Activated T-helper 17 cell treated with anti-CD3 and anti-CD28 coated beads, Interleukin-2, amount 50 U/mL, for 72 hours (primary cell): ENCODE measurements around the gene LCE4A. TPM values are rescaled to one million over a fixed set of nuclear protein-coding genes. Genes with fewer than 3 reads are reported as not detected.

Experiments
- ATAC-seq: fragments of 150-1000 bp; cut with Tn5 transposase; replicated peaks from 2 replicates; pipeline ENCODE4 v1.10.0; 2021; ENCODE audit warnings: mild to moderate bottlenecking, moderate library complexity
- H3K27ac Mint-ChIP-seq: one replicate; pipeline ENCODE4 v1.8.0; 2022; ENCODE audit warnings: mixed read lengths
- H3K27me3 Mint-ChIP-seq: one replicate; pipeline ENCODE4 v1.8.0; 2022; ENCODE audit warnings: mixed read lengths
- H3K36me3 Mint-ChIP-seq: one replicate; pipeline ENCODE4 v1.8.0; 2022; ENCODE audit warnings: low read depth, mild to moderate bottlenecking, mixed read lengths
- H3K4me1 Mint-ChIP-seq: one replicate; pipeline ENCODE4 v1.8.0; 2022; ENCODE audit warnings: mixed read lengths
- H3K4me3 Mint-ChIP-seq: one replicate; pipeline ENCODE4 v1.8.0; 2022; ENCODE audit warnings: mild to moderate bottlenecking, mixed read lengths
- H3K9me3 Mint-ChIP-seq: one replicate; pipeline ENCODE4 v1.8.0; 2022; ENCODE audit warnings: mixed read lengths
- total RNA-seq, 2 donors: library from RNA; stranded (reverse); gene quantifications; one replicate each; pipeline ENCODE4 v1.2.3, GENCODE V29; 2022

The LCE4A gene
- total RNA-seq, 2 donors from 2014 or later = not detected

DNA sequence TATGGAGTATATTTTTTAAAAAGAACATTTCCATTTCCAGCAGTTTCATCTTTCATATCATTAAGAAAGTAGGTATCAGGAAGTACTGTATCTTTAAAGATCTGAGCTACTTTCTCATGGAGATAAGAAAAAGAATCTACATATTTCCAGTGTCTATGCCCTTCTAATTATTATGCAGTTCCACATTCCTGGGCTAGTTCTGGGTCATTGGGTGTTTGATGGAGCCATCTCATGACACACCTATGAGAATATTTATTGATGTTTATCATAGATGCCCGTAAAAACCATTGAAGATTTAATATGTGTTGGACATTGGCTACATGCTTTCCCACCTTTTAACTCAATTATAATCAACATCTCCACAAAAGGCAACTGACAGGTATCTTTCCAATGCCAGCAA is 21.0 kb downstream of the LCE4A start:
- ATAC-seq = no peak
- Mint-ChIP-seq H3K9me3 (no peaks in the 10 kb centered on the region), H3K4me1 (no peaks in the 10 kb centered on the region), H3K4me3 (no peak overlapping the region), H3K27ac (no peak overlapping the region), H3K36me3 (no peaks in the 10 kb centered on the region), H3K27me3 (peaks cover 13% of the 10 kb centered on the region)

DNA sequence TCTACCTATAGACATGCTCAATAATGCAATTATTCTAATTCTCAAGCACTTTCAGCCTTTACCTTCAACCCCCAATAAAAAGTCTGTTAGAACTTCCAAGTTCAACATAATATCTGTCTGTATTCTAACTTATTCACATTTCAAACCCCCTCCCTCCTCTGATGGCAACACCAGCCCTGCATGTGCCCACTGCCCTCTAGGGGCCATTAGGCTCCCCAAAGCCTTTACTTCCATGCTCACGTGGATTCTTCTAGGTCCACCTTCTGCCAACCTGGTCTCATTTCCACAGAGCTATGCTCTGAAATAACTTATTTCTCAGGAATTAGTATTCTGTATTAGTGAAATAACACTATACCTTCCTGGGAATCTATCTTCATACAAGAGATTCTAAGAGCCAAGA is 27.7 kb downstream of the LCE4A start:
- Mint-ChIP-seq H3K36me3 (no peaks in the 10 kb centered on the region), H3K4me3 (no peak overlapping the region), H3K4me1 (no peaks in the 10 kb centered on the region), H3K27me3 (peaks cover 31% of the 10 kb centered on the region), H3K27ac (no peak overlapping the region), H3K9me3 (no peaks in the 10 kb centered on the region)
- no peak for ATAC-seq

DNA sequence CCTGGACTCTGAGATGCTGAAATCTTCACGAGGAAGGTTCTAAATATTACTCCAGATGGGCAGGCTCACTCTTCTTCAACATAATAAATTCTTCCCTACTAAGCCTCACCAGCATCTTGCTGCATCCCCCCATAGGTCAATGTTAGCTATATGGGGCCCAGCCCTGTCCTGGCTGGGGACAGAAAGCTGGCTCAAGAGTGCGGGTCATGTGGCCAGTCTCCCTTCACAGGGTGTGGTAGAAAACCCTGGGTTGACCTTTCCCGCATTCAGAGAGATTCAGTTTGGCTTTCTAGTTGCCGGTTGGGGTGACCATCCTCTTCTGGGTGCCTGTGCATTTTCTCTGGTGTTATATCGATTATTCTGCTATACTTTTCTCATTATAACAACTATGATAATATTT is 30.0 kb downstream of the LCE4A start:
- Mint-ChIP-seq H3K4me3 (no peak overlapping the region), H3K9me3 (no peaks in the 10 kb centered on the region), H3K4me1 (no peaks in the 10 kb centered on the region), H3K36me3 (no peaks in the 10 kb centered on the region), H3K27ac (no peak overlapping the region), H3K27me3 (peaks cover 43% of the 10 kb centered on the region)
- no peak for ATAC-seq

GRCh38 chr1:152739841-152740240 is 31.9 kb downstream of the LCE4A start:
- Mint-ChIP-seq H3K4me1 (no peaks in the 10 kb centered on the region), H3K36me3 (no peaks in the 10 kb centered on the region), H3K4me3 (no peak overlapping the region), H3K27ac (no peak overlapping the region), H3K27me3 (peaks cover 55% of the 10 kb centered on the region), H3K9me3 (no peaks in the 10 kb centered on the region)
- no peak for ATAC-seq

- no peak overlapping the region for H3K4me3 Mint-ChIP-seq
- H3K27ac Mint-ChIP-seq = no peak overlapping the region
- no peaks in the 10 kb centered on the region for H3K9me3 Mint-ChIP-seq
- peaks cover 53% of the 10 kb centered on the region for H3K27me3 Mint-ChIP-seq
- H3K36me3 Mint-ChIP-seq = no peaks in the 10 kb centered on the region
- no peaks in the 10 kb centered on the region for H3K4me1 Mint-ChIP-seq
- no peak for ATAC-seq
Observed at GRCh38 chr1:152741656-152742055, 33.7 kb downstream of the LCE4A start.

DNA sequence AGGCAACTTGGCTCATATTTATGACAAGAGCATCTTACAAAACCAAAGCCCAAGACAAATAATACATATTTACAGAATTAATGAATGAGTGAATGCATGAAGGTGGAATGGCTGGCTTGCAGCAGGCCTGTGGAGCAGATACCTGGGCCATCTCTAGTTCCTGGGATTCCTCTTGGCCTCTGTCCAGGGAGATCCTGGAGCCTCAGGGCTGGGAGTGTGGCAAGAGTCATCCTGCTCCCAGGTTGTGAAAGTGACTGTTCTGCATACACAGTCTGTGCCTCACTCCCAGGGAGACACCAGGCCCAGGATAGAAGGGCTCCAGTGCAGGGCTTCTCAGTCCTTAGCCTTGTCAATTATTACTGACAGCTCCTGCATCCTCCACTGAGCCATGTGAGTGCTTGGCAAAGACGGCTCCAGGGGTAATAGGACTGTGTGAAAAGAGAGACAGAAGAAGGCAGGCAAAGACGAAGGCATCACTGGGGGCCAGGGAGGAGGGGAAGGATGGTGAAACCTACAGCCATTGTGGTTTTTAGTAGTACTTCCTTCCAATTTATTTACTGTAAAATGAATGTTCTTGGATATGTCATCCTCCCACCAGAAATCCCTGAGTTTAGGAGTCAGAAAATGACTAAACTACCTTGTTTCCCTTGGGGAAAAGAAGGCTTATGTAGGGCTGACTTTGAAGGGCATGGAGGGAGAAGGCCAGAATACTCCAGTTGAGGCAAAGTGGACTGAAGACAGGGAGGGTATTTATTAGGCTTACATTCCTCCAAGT is 35.6 kb downstream of the LCE4A start:
- Mint-ChIP-seq H3K27ac (no peak overlapping the region), H3K27me3 (peaks cover 49% of the 10 kb centered on the region), H3K4me1 (no peaks in the 10 kb centered on the region), H3K9me3 (no peaks in the 10 kb centered on the region), H3K4me3 (no peak overlapping the region), H3K36me3 (no peaks in the 10 kb centered on the region)
- ATAC-seq = no peak

DNA sequence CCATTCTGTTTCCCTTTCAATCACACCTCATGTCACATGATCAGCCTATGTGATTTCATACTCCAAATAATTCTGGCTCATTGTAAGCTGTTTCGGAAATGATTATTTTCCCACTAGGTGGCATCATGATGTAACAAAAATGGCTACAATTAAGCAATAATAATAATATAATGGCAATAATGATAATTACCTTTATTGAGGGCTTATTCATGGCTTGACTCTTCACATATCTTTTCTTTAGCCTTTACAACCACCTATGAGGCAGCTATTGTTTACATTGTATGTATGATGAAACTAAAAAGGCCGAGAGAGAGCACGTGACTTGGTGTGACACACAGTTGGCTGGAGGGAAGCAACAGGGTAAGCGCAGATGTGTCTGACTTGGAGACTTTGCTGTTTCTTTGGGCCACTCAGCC is 37.3 kb downstream of the LCE4A start:
- Mint-ChIP-seq H3K27me3 (peaks cover 51% of the 10 kb centered on the region), H3K4me1 (no peaks in the 10 kb centered on the region), H3K4me3 (no peak overlapping the region), H3K36me3 (no peaks in the 10 kb centered on the region), H3K9me3 (no peaks in the 10 kb centered on the region), H3K27ac (no peak overlapping the region)
- no peak for ATAC-seq

DNA sequence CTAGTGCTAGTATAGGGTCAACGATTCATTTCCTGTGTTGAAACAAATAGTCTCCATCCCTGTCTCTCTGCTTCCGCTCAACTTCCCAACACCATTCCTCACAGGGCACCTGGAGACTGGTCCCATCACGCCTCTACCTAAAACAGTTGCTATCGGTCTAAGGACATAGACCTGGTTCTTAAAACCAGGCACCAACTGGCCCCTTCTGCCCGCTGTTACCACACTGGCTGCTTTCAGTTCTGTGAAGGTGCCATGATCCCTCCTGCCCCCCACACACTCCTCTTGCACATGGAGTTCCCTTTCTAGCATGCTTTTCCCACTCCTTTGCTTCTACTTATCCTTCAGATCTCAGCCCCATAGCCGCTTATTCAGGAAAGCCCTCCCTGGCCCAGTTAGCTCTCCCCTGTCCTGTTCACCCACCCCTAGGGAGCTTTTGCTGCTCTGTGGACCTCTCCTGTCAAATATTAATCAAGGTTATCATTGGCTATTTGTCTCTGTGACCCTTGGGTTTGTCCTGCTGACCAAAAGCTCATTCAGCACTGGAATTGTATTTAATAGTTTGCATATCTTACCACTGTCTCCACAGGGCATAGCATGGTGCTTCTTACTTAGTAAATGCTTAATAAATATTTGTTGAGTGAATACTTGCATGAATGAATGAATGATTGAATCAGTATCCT is 37.9 kb downstream of the LCE4A start:
- no peak overlapping the region for H3K27ac Mint-ChIP-seq
- H3K27me3 Mint-ChIP-seq = peaks cover 56% of the 10 kb centered on the region
- no peak overlapping the region for H3K4me3 Mint-ChIP-seq
- H3K4me1 Mint-ChIP-seq = no peaks in the 10 kb centered on the region
- no peaks in the 10 kb centered on the region for H3K36me3 Mint-ChIP-seq
- no peaks in the 10 kb centered on the region for H3K9me3 Mint-ChIP-seq
- ATAC-seq = no peak

DNA sequence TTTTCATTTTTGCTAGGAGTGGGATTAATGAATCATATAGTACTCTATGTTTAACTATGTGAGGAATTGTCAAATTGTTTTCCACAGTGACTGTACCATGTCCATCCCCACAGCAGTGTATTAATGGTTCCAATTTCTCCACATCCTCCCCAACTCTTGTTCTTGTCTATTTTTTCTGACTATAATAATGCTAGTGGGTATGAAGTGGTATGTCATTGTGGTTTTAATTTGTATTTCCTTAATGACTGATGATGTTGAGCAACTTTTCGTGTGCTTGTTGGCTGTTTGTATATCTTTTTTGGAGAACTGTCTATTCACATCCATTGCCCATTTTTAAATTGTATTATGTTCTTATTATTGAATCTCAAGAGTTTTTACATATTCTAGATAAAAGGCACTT is 39.9 kb downstream of the LCE4A start:
- H3K27ac Mint-ChIP-seq = no peak overlapping the region
- no peak for ATAC-seq
- peaks cover 56% of the 10 kb centered on the region for H3K27me3 Mint-ChIP-seq
- no peak overlapping the region for H3K4me3 Mint-ChIP-seq
- H3K4me1 Mint-ChIP-seq = no peaks in the 10 kb centered on the region
- H3K36me3 Mint-ChIP-seq = no peaks in the 10 kb centered on the region
- H3K9me3 Mint-ChIP-seq = no peaks in the 10 kb centered on the region

- H3K4me1 Mint-ChIP-seq = no peaks in the 10 kb centered on the region
- no peak overlapping the region for H3K27ac Mint-ChIP-seq
- peak; percentile 57 for ATAC-seq
Observed at GRCh38 chr1:152752225-152752624, 44.3 kb downstream of the LCE4A start.

DNA sequence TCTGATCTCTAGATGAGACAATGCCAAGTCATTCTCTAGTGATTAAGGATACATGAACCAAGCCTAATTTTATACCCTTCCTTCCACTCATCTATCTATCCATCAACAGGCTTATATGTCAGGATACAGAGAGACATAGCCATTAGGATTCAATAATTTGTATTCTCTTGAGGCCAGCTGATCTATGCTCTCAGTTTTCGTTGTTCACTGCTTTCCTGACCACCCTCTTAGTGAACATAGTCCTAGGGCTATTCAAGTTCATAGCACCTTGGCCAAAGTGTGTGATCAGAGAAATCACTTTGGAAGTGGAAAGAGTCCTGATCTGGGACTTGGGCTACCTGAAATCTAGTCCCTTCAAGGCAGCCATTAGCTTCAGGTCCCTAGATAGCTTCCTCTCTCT is 45.6 kb downstream of the LCE4A start:
- H3K36me3 Mint-ChIP-seq = no peaks in the 10 kb centered on the region
- H3K27me3 Mint-ChIP-seq = peaks cover 73% of the 10 kb centered on the region
- H3K9me3 Mint-ChIP-seq = no peaks in the 10 kb centered on the region
- no peak for ATAC-seq
- H3K4me3 Mint-ChIP-seq = no peak overlapping the region
- H3K27ac Mint-ChIP-seq = no peak overlapping the region
- no peaks in the 10 kb centered on the region for H3K4me1 Mint-ChIP-seq

More at GRCh38 chr1:152752225-152752624, 44.3 kb downstream of the LCE4A start:
- H3K9me3 Mint-ChIP-seq = no peaks in the 10 kb centered on the region
- no peaks in the 10 kb centered on the region for H3K36me3 Mint-ChIP-seq
- peaks cover 70% of the 10 kb centered on the region for H3K27me3 Mint-ChIP-seq
- H3K4me3 Mint-ChIP-seq = no peak overlapping the region

DNA sequence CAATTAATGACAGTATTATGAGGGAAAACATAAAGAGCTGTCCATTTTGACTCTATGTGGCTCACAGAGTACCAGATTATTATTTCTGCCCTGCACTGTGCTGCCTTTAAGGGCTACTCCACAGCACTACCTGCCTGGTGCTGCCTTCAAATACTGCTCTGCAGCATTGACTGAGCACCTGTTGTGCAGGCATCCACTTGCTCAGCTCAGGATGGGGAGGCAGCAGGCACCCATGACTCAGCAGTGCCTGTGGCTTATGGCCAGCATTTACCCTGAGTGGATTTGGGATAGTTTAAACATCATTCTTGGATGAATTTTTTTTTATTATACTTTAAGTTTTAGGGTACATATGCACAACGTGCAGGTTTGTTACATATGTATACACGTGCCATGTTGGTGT is 48.9 kb downstream of the LCE4A start:
- H3K36me3 Mint-ChIP-seq = no peaks in the 10 kb centered on the region
- H3K9me3 Mint-ChIP-seq = no peaks in the 10 kb centered on the region
- H3K4me3 Mint-ChIP-seq = no peak overlapping the region
- no peaks in the 10 kb centered on the region for H3K4me1 Mint-ChIP-seq
- H3K27me3 Mint-ChIP-seq = peaks cover 67% of the 10 kb centered on the region
- no peak for ATAC-seq
- H3K27ac Mint-ChIP-seq = no peak overlapping the region

DNA sequence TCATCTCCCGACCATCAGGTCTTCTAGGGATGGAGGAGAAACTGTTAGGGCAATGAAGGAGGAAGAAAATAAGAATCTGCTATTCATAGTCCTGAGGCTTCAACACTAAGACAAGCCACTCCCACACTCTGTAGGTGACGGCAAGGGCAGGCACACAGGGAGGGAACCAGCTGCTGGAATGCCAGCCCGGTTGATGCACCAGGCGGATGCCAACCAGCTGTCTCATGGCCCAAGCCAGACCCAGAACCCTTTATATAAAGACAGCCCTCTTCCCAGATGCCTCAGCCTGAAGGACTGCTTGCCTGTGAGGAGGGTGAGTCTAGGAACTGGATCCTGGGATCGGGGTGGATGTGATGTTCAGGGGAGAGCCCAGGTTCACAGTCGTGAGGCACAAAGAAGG is 49.8 kb downstream of the LCE4A start, which contains the start of gene KPRP:
KPRP (plus strand) TSS at position 279 of the 400 bp plus-strand sequence. CDS start 1,564 bp downstream, outside the sequence.
- ATAC-seq = no peak
- Mint-ChIP-seq H3K36me3 (no peaks in the 10 kb centered on the region), H3K4me3 (no peak within 1 kb of the TSS), H3K4me1 (no peaks in the 10 kb centered on the region), H3K27me3 (peaks cover 62% of the 10 kb centered on the region), H3K9me3 (no peaks in the 10 kb centered on the region), H3K27ac (no peak within 1 kb of the TSS)

GRCh38 chr1:152758636-152759035 is 50.7 kb downstream of the LCE4A start:
- no peak for ATAC-seq
- no peaks in the 10 kb centered on the region for H3K4me1 Mint-ChIP-seq
- no peak overlapping the region for H3K4me3 Mint-ChIP-seq
- H3K27ac Mint-ChIP-seq = no peak overlapping the region
- no peaks in the 10 kb centered on the region for H3K9me3 Mint-ChIP-seq
- H3K27me3 Mint-ChIP-seq = peaks cover 55% of the 10 kb centered on the region
- H3K36me3 Mint-ChIP-seq = no peaks in the 10 kb centered on the region
